Upper lobe of left lung (tissue), 6 donors: ENCODE results near the gene FAM168A. TPM values are rescaled to one million over a fixed set of nuclear protein-coding genes. Genes with fewer than 3 reads are reported as not detected.
A peak's percentile ranks its signal among the peaks of the same experiment; 100 is the strongest.

Experiments used
- ATAC-seq, 2 donors: fragments of 200-7000 bp; cut with Tn5 transposase; one replicate each; pipeline ENCODE4 v1.9.1; 2022; ENCODE audit warnings: mild to moderate bottlenecking in 2 of 2, moderate library complexity in 2 of 2; ENCODE audit not compliant: low FRiP score in 2 of 2
- DNase-seq, 2 donors: peaks; one replicate each; pipeline ENCODE4 v3.0.0-alpha.2; 2019 to 2020
- H3K27ac ChIP-seq, 4 donors: fragments of 200-600 bp; sonication (generic); one replicate each; pipeline ENCODE4 v1.5.1; 2016 to 2019
- H3K27me3 ChIP-seq, 4 donors: fragments of 200-600 bp; sonication (generic); one replicate each; pipeline ENCODE4 v1.5.1; 2017 to 2019
- H3K36me3 ChIP-seq, 4 donors: fragments of 200-600 bp; sonication (generic); one replicate each; pipeline ENCODE4 v1.5.1; 2016 to 2019
- H3K4me1 ChIP-seq, 4 donors: fragments of 200-600 bp; sonication (generic); one replicate each; pipeline ENCODE4 v1.5.1; 2018 to 2019
- H3K4me3 ChIP-seq, 4 donors: fragments of 200-600 bp; sonication (generic); one replicate each; pipeline ENCODE4 v1.5.1; 2017 to 2019; ENCODE audit warnings: mild to moderate bottlenecking in 2 of 4, moderate library complexity in 1 of 4
- H3K9me3 ChIP-seq, 4 donors: fragments of 200-600 bp; sonication (generic); one replicate each; pipeline ENCODE4 v1.5.1; 2018 to 2019
- EP300 ChIP-seq, 4 donors: sonication (generic); formaldehyde crosslinking; IDR thresholded peaks; one replicate each; pipeline ENCODE4 v1.5.1; 2017; ENCODE audit warnings: antibody characterized with exemption in 4 of 4, control low read depth in 2 of 4
- POLR2A ChIP-seq, 4 donors: fragments of 450-650 bp; IDR thresholded peaks; one replicate each; pipeline ENCODE4 v1.5.1; 2016 to 2017; ENCODE audit warnings: antibody characterized with exemption in 4 of 4, mild to moderate bottlenecking in 2 of 4
- POLR2AphosphoS5 ChIP-seq, 2 donors: sonication (generic); formaldehyde crosslinking; IDR thresholded peaks; one replicate each; pipeline ENCODE4 v1.5.1; 2017; ENCODE audit warnings: antibody characterized with exemption in 2 of 2
- WGBS, 2 donors: methylation state at CpG; one replicate each; pipeline ENCODE4 v1.1.5; 2017 to 2018; 5-methylcytosine and 5-hydroxymethylcytosine counted together
- total RNA-seq, 6 donors: library from RNA; depleted of rRNA in 4 of 6; stranded (reverse); fragments of >200 nt in 4 of 6; gene quantifications; one replicate each; pipeline versions ENCODE4 v1.1.0 to v1.2.1, GENCODE V29; 2016 to 2021
- TF ChIP-seq, protein P1 (sequence below), 6 experiments: fragments of 450-650 bp in 4 of 6; fragments of 200-600 bp in 2 of 6; sonication (generic) in 2 of 6; IDR thresholded peaks; one replicate each; pipeline ENCODE4 v1.5.1; 2016 to 2019; ENCODE audit warnings: antibody characterized with exemption in 6 of 6
- donor health status: DM: no; HTN: no; CAD: no; lungs with moderate emphysema.
- donor health status: DM: no; HTN: yes; CAD: no; lungs with severe emphysema.

FAM168A gene
- total RNA-seq, 6 donors from 2014 or later = 15.7 to 30.7 (median 24.1) TPM

DNA sequence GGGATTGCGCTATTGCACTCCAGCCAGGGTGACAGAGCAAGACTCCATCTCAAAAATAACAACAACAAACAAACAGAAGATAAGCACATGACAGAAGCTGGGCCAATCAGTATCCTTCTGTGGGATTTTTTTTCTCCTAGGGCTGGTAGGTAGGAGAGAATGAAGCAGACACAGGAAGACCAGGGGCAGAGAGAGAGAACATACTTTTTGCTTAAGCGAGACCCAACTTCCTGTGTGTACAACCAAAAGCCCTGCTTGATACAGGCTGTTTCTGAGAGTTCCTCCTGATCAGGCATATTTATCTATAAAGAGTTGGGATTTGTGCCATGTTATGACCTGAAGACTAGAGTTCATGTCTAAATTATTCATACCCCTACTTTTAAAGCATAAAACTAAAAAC is 36.1 kb upstream of the FAM168A start:
- no peak for DNase-seq
- 78 to 87% methylated on average over 2 of the region's 2 CpGs for WGBS, 2 donors

DNA sequence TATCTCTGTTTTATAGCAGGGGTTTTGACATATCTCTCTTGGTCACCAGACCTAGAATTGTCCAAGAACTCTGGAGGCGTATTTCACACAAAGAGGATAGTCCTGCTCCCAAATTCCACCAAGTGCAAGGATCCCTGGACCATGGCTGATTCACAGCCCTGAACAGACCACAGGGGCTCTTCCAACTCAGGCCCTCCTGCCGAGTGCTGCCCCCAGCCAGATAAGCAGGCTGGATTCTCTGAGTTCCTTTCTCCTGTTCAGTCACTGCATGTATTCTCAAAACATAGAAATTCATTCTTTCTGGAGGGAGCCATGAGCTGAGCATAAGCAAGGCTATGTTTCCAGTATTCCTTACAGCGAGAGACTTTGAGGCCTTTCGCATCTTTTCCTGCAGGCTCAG is 35.1 kb upstream of the FAM168A start:
- H3K36me3 ChIP-seq = no peaks in the 10 kb centered on the region
- no peaks in the 10 kb centered on the region for H3K4me1 ChIP-seq
- ATAC-seq (no peak), DNase-seq (no peak)
- no peaks in the 10 kb centered on the region for H3K9me3 ChIP-seq
- H3K27me3 ChIP-seq = no peaks in the 10 kb centered on the region
- TF ChIP-seq, protein P1, sequence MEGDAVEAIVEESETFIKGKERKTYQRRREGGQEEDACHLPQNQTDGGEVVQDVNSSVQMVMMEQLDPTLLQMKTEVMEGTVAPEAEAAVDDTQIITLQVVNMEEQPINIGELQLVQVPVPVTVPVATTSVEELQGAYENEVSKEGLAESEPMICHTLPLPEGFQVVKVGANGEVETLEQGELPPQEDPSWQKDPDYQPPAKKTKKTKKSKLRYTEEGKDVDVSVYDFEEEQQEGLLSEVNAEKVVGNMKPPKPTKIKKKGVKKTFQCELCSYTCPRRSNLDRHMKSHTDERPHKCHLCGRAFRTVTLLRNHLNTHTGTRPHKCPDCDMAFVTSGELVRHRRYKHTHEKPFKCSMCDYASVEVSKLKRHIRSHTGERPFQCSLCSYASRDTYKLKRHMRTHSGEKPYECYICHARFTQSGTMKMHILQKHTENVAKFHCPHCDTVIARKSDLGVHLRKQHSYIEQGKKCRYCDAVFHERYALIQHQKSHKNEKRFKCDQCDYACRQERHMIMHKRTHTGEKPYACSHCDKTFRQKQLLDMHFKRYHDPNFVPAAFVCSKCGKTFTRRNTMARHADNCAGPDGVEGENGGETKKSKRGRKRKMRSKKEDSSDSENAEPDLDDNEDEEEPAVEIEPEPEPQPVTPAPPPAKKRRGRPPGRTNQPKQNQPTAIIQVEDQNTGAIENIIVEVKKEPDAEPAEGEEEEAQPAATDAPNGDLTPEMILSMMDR (IDR thresholded peaks at IDR 0.05) = no peak
- TF ChIP-seq POLR2A (IDR thresholded peaks at IDR 0.05) (no peak), EP300 (IDR thresholded peaks at IDR 0.05) (no peak), POLR2AphosphoS5 (IDR thresholded peaks at IDR 0.05) (no peak)
- no peak overlapping the region for H3K4me3 ChIP-seq
- no peak overlapping the region for H3K27ac ChIP-seq
- WGBS, 2 donors = 95 to 96% methylated on average over 4 of the region's 4 CpGs

More for the DNA sequence above, 36.1 kb upstream of the FAM168A start:
- H3K27ac ChIP-seq = no peak overlapping the region
- no peaks in the 10 kb centered on the region for H3K9me3 ChIP-seq
- no peaks in the 10 kb centered on the region for H3K4me1 ChIP-seq
- H3K4me3 ChIP-seq = no peak overlapping the region
- no peaks in the 10 kb centered on the region for H3K27me3 ChIP-seq
- no peak for ATAC-seq
- TF ChIP-seq, protein P1 (IDR thresholded peaks at IDR 0.05) = no peak
- no peak for TF ChIP-seq POLR2A (IDR thresholded peaks at IDR 0.05)
- TF ChIP-seq POLR2AphosphoS5 (IDR thresholded peaks at IDR 0.05) = no peak
- H3K36me3 ChIP-seq = no peaks in the 10 kb centered on the region

DNA sequence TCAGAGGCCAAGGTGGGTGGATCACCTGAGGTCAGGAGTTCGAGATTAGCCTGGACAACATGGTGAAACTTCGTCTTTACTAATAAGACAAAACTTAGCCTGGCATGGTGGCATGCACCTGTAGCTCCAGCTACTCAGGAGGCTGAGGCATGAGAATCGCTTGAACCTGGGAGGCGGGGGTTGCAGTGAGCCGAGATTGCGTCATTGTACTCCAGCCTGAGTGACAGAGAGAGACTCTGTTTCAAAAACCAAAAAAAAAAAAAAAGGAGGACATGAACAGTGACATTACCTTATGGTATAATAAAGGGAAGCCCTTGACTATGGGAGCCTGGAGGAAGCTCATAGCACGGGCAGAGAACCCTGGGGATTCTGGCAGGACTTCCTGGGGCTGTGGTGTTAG is 32.0 kb upstream of the FAM168A start:
- peaks cover 0 to 7% (median 3%) of the 10 kb centered on the region in 4 donors for H3K4me1 ChIP-seq
- H3K9me3 ChIP-seq = no peaks in the 10 kb centered on the region
- 78 to 81% methylated on average over 7 of the region's 7 CpGs for WGBS, 2 donors
- TF ChIP-seq, protein P1 (IDR thresholded peaks at IDR 0.05) = no peak
- TF ChIP-seq POLR2AphosphoS5 (IDR thresholded peaks at IDR 0.05) = no peak
- no peak for TF ChIP-seq EP300 (IDR thresholded peaks at IDR 0.05)
- TF ChIP-seq POLR2A (IDR thresholded peaks at IDR 0.05) = no peak
- no peak for DNase-seq
- ATAC-seq = no peak
- no peaks in the 10 kb centered on the region for H3K36me3 ChIP-seq
- H3K27me3 ChIP-seq = no peaks in the 10 kb centered on the region
- H3K27ac ChIP-seq = no peak overlapping the region
- H3K4me3 ChIP-seq = no peak overlapping the region

DNA sequence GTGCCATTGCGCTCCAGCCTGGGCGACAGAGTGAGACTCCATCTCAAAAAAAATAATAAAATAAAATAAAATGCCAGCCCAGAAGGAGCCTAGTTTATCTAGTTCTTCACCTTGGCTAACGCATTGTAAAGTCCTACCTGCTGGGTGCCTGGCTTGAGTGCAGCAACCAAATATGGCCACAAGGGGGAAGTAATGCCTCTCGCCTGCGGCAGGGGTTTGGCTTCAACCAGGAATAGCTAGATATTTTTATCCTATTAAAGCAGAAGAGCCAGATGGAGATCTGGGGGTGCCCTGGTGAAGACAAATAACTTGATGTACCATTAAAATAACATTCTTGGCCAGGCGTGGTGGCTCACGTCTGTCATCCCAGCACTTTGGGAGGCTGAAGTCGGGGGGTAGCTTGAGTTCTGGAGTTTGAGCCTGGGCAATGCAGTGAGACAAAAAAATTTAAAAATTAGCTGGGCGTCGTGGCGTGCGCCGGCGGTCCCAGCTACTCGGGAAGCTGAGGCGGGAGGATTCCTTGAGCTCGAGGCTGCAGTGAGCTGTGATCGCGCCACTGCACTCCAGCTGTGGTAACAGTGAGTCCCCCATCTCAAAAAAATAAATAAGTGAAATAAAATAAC is 27.9 kb upstream of the FAM168A start:
- Histone ChIP-seq H3K4me1 (peaks cover 0 to 7% (median 4%) of the 10 kb centered on the region in 4 donors), H3K27ac (no peak overlapping the region), H3K4me3 (no peak overlapping the region), H3K27me3 (no peaks in the 10 kb centered on the region), H3K36me3 (no peaks in the 10 kb centered on the region), H3K9me3 (no peaks in the 10 kb centered on the region)
- 34 to 36% methylated on average over 19 of the region's 19 CpGs for WGBS, 2 donors
- TF ChIP-seq, protein P1 (IDR thresholded peaks at IDR 0.05) = peak; percentile 68 to 86 (median 80)
- TF ChIP-seq EP300 (IDR thresholded peaks at IDR 0.05) = no peak
- peak; percentile 56 to 73 for DNase-seq
- ATAC-seq = peak; percentile 77 to 88

DNA sequence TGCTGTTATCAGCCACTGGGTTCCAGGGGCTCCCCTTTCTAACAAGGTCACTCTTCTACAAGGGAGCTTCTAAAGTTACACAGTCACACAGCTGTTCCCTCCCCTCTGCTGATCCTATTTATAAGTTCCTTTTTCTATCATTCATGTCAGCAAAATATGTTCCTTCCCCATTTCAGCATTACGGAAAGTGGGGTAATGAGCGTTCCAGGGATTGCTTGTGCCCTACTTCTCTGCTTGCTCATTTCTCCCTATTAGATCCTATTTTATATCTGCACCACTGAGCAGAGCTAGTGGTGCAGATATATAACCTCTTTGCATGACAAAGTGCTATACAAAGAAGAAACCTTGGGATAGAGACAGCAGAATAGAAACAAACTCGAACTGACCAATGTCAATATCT is 25.8 kb upstream of the FAM168A start:
- peak; percentile 35 to 80 for ATAC-seq
- 48 to 50% methylated on average over 3 of the region's 3 CpGs for WGBS, 2 donors
- no peak overlapping the region for H3K4me3 ChIP-seq
- H3K27ac ChIP-seq = peak overlapping the region in 3 of 4 donors; percentile 26 to 50 (median 32)
- peaks cover 0 to 7% (median 4%) of the 10 kb centered on the region in 4 donors for H3K4me1 ChIP-seq
- no peaks in the 10 kb centered on the region for H3K36me3 ChIP-seq
- no peaks in the 10 kb centered on the region for H3K27me3 ChIP-seq
- TF ChIP-seq POLR2A (IDR thresholded peaks at IDR 0.05) (peak in 1 of 4 donors; percentile 30), EP300 (IDR thresholded peaks at IDR 0.05) (no peak), POLR2AphosphoS5 (IDR thresholded peaks at IDR 0.05) (no peak)
- TF ChIP-seq, protein P1 (IDR thresholded peaks at IDR 0.05) = no peak
- no peaks in the 10 kb centered on the region for H3K9me3 ChIP-seq
- DNase-seq = peak in 1 of 2 donors; percentile 36
